Suprapubic skin (tissue), 4 donors: ENCODE results near the gene DHX58.

Source experiments
- POLR2A ChIP-seq, 2 donors: fragments of 450-650 bp; IDR thresholded peaks; one replicate each; pipeline ENCODE4 v1.6.1; 2017; ENCODE audit warnings: antibody characterized with exemption in 2 of 2, mild to moderate bottlenecking in 2 of 2, moderate library complexity in 2 of 2
- POLR2AphosphoS5 ChIP-seq, 3 donors: sonication (generic); formaldehyde crosslinking; IDR thresholded peaks; one replicate each; pipeline ENCODE4 v1.6.1; 2017; ENCODE audit warnings: antibody characterized with exemption in 3 of 3

GRCh38 chr17:42160531-42160910 lies 48.0 kb upstream of the DHX58 start:
- TF ChIP-seq POLR2AphosphoS5 (IDR thresholded peaks at IDR 0.05) (no peak), POLR2A (IDR thresholded peaks at IDR 0.05) (no peak)
